Thymus (tissue), 11 donors: ENCODE results near the gene GPR183. TPM values are rescaled to one million over a fixed set of nuclear protein-coding genes. Genes with fewer than 3 reads are reported as not detected.

ENCODE experiments used
- DNase-seq, 9 donors: peaks; one replicate each; pipeline ENCODE4 v3.0.0-alpha.2; 2013; ENCODE audit warnings: low spot score in 9 of 9, low read depth in 6 of 9, missing footprints in 1 of 9
- H3K27ac ChIP-seq, 2 donors: one replicate each; pipeline ENCODE4 v1.5.1; 2013; ENCODE audit warnings: control low read depth in 1 of 2, low read depth in 1 of 2, low read length in 1 of 2, mild to moderate bottlenecking in 1 of 2, moderate library complexity in 1 of 2
- H3K27me3 ChIP-seq, 2 donors: one replicate each; pipeline ENCODE4 v1.5.1; 2013; ENCODE audit warnings: low read length in 1 of 2; ENCODE audit not compliant: control insufficient read depth in 2 of 2, insufficient read depth in 1 of 2
- H3K36me3 ChIP-seq, 2 donors: one replicate each; pipeline ENCODE4 v1.5.1; 2013; ENCODE audit warnings: low read length in 1 of 2, mild to moderate bottlenecking in 1 of 2, moderate library complexity in 1 of 2; ENCODE audit not compliant: control insufficient read depth in 2 of 2, insufficient read depth in 2 of 2
- H3K4me1 ChIP-seq, 2 donors: one replicate each; pipeline ENCODE4 v1.5.1; 2013; ENCODE audit warnings: low read length in 2 of 2; ENCODE audit not compliant: control insufficient read depth in 2 of 2, insufficient read depth in 2 of 2
- H3K4me3 ChIP-seq, 2 donors: one replicate each; pipeline ENCODE4 v1.5.1; 2013; ENCODE audit warnings: low read length in 2 of 2, control low read depth in 1 of 2, mild to moderate bottlenecking in 1 of 2
- H3K9me3 ChIP-seq, 2 donors: one replicate each; pipeline ENCODE4 v1.5.1; 2013; ENCODE audit warnings: low read length in 1 of 2, mild to moderate bottlenecking in 1 of 2; ENCODE audit not compliant: control insufficient read depth in 2 of 2, insufficient read depth in 1 of 2
- WGBS: extraction: QIAGEN DNeasy Blood & Tissue Kit; methylation state at CpG from one replicate; pipeline ENCODE4 v1.1.7; 2013; 5-methylcytosine and 5-hydroxymethylcytosine counted together
- polyA plus RNA-seq: library from polyadenylated mRNA; stranded (reverse); fragments of 200-250 nt; gene quantifications from one replicate; pipeline ENCODE4 v1.2.3, GENCODE V29; 2013
- total RNA-seq: library from RNA; stranded (reverse); fragments of 120-200 nt; gene quantifications from one replicate; pipeline ENCODE4 v1.2.4, GENCODE V29; 2013
- donor health status: healthy.

Gene GPR183
- total and polyA plus RNA-seq, 2 donors: 32.4 to 33.0 TPM

DNA sequence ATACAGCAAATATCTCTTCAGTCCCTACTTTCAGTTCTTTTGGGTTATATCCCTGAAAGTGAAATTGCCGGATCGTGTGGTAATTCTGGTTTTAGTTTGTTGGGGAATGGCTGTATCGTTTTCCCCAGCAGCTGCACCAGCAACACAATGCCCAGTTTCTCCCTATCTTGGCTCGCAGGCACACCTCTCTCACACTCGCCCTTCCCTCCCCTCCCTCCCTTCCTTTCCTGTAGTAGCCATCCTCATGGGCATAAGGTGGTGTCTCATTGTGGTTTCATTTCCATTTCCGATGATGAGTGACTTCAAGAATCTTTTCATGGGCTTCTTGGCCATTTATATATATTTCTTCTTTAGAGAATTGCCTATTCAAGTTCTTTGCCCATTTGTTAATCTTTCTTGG is 40.4 kb downstream of the GPR183 start:
- 95% methylated on average over 6 of the region's 6 CpGs for WGBS
- peaks cover 0 to 10% of the 10 kb centered on the region in 2 donors for H3K4me1 ChIP-seq
- peaks cover 0 to 15% of the 10 kb centered on the region in 2 donors for H3K36me3 ChIP-seq
- no peak overlapping the region for H3K4me3 ChIP-seq
- H3K27me3 ChIP-seq: no peaks in the 10 kb centered on the region
- DNase-seq: no peak
- no peaks in the 10 kb centered on the region for H3K9me3 ChIP-seq
- H3K27ac ChIP-seq: no peak overlapping the region

DNA sequence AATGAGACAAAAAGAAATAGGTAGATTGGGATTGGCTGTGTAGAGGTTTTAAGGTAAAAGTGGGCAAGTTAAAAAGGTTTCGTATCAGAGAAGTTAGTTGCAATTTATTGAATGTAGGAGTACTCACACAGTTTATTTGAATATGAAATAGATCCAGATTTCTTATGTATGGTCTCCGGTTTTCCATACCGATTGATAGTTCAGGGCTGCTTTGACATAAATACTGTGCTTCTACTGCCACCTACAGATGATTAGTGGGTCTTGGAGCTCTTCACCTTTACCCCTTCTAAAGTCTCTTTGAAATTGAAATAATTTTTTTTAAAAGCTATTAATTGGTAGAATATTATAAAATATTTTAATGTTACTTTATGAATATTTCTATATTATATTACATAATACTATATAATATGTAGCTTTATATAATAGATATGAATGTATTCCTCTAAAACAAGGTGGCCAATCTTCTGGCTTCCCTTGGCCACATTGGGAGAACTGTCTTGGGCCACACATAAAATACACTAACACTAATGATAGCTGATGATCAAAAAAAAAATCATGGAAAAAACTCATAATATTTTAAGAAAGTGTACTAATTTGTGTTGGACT is 41.3 kb downstream of the GPR183 start:
- H3K27me3 ChIP-seq: no peaks in the 10 kb centered on the region
- 53% methylated on average over 3 of the region's 3 CpGs for WGBS
- peaks cover 0 to 9% of the 10 kb centered on the region in 2 donors for H3K36me3 ChIP-seq
- peaks cover 0 to 10% of the 10 kb centered on the region in 2 donors for H3K4me1 ChIP-seq
- DNase-seq: peak in 5 of 9 donors; percentile 29 to 74 (median 48)
- no peaks in the 10 kb centered on the region for H3K9me3 ChIP-seq
- no peak overlapping the region for H3K4me3 ChIP-seq
- no peak overlapping the region for H3K27ac ChIP-seq

DNA sequence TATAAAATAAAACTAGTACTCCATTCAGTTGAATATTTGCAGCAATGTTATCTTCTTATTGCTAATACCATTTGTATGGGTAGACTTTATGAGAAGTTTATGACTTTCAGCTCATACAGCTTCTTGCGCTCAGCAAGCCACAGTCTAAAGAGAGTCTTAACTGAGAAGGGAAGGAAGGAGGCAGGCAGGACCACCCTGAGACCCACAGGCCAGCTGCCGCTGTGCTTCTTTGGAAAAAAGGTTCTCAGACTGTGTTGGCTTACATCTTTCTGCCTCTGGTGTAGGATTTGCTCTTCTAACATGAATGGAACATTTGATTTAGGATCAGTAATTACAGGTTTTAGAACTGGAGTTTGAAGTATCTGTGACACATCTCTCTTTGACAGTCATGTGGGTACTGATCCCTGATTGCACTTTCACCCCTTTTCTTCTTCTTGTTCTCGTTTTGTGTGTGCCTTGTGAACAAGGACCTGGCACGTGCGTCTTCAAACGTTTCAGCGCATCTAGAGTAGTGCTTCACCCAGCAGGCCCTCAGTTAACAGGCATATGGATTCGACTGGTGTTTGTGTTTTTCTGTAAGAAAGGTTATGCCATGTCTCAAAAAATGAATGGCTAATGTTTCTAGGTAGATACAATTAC is 41.9 kb downstream of the GPR183 start:
- H3K4me1 ChIP-seq: peaks cover 0 to 10% of the 10 kb centered on the region in 2 donors
- WGBS: 89% methylated on average over 8 of the region's 8 CpGs
- H3K36me3 ChIP-seq: peaks cover 0 to 9% of the 10 kb centered on the region in 2 donors
- DNase-seq: no peak
- no peak overlapping the region for H3K27ac ChIP-seq
- no peaks in the 10 kb centered on the region for H3K27me3 ChIP-seq
- H3K9me3 ChIP-seq: no peaks in the 10 kb centered on the region
- no peak overlapping the region for H3K4me3 ChIP-seq

DNA sequence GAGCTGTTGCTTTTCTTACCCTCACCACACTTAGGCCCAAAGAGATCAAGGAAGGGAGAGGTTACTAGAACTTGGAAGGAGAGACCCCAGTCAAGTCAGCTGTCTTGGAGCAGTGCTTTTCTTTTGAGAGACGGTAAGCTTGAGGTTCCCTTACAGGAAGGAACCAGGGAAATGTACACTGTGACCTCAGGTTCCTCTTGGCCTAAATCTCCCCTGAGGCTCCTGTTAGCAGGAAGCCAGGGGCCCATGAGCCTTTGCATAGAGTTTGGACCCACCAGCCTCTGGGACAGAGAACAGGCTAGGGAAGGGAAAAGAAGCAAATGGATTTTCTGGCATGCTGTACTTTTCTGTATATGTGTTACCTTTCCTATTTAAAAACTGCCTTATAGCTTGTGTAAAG is 43.1 kb downstream of the GPR183 start:
- Histone ChIP-seq H3K36me3 (peaks cover 7 to 17% of the 10 kb centered on the region in 2 donors), H3K4me3 (no peak overlapping the region), H3K4me1 (peaks cover 2 to 15% of the 10 kb centered on the region in 2 donors), H3K27me3 (no peaks in the 10 kb centered on the region), H3K27ac (no peak overlapping the region), H3K9me3 (no peaks in the 10 kb centered on the region)
- DNase-seq: no peak
- WGBS: 21% methylated on average over 1 of the region's 1 CpG

DNA sequence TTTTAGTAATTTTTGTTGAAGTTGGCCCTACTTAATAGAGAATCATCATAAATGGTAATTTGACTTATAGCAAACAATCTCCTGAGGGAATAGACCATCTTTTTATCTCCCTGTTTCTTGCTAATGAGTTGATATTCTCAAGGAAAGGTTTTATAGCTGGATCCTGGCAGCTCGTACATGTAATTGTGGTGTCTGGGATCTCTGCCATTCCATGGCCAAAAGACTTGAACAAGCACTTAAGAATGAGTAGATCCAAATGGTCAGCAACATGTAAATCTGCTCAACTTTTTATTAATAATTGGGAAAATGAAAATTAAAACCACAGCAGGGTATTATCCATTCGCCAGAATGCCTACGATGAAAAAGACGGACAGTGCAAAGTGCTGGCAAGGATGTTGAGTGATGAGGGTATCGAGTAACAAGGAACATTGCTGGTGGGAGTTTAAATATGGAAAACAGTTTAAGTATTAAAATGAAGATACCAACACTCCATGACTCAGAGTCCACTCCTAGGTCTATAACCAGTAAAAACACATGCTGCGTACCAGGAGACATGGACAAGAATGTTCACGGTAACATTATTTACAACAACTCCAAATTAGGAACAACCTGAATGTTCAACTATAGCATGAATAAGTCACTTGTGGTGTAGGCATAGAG is 43.9 kb downstream of the GPR183 start:
- WGBS: 97% methylated on average over 7 of the region's 7 CpGs
- no peaks in the 10 kb centered on the region for H3K9me3 ChIP-seq
- H3K36me3 ChIP-seq: peaks cover 7 to 17% of the 10 kb centered on the region in 2 donors
- no peak for DNase-seq
- H3K27me3 ChIP-seq: no peaks in the 10 kb centered on the region
- H3K4me1 ChIP-seq: peaks cover 2 to 15% of the 10 kb centered on the region in 2 donors
- H3K27ac ChIP-seq: no peak overlapping the region
- no peak overlapping the region for H3K4me3 ChIP-seq

DNA sequence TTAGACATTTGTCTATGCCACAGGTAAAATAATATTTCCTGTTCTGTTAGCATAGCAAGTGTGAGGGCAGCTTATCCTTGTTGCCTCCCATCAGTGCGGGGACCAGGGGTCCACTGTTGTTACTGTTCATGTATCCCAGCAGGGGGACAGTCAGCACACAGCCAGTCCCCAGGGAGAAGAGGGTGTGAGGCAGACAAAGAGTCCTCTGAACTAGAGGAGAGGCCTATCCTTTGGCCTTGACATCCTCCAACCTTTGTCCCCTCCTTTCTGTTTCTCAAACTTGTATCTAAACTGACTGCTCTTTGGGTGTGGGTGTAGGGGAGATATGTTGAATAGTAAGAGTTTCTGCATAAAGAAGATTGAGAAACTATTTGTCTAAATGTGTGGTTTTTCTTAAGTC is 46.1 kb downstream of the GPR183 start:
- 100% methylated on average over 1 of the region's 1 CpG for WGBS
- peaks cover 7 to 14% of the 10 kb centered on the region in 2 donors for H3K36me3 ChIP-seq
- no peak for DNase-seq
- H3K27me3 ChIP-seq: no peaks in the 10 kb centered on the region
- H3K4me1 ChIP-seq: peaks cover 2 to 20% of the 10 kb centered on the region in 2 donors
- H3K9me3 ChIP-seq: no peaks in the 10 kb centered on the region
- no peak overlapping the region for H3K4me3 ChIP-seq
- H3K27ac ChIP-seq: no peak overlapping the region

DNA sequence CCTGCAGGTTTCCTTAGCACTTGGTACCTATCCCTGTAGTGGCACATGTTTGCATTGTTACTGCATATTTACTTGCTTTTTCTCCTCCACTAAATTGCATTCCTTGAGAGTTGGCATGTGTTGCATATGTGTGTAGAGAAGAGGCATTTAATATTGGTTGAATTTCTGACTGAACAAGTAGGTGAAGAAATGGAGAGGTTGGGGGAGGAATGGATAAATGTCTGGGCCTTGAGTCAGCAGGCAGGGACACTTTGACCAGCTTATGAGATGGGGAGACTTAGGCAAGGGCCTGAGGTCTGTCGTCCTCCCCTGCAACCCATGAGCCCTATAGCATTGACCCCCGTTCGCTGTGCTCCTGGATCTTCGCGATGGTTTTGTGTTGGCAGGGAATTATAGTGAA is 47.0 kb downstream of the GPR183 start:
- peak overlapping the region in 1 of 2 donors; percentile 15 for H3K27ac ChIP-seq
- H3K9me3 ChIP-seq: no peaks in the 10 kb centered on the region
- H3K27me3 ChIP-seq: no peaks in the 10 kb centered on the region
- H3K4me3 ChIP-seq: no peak overlapping the region
- WGBS: 97% methylated on average over 5 of the region's 5 CpGs
- DNase-seq: no peak
- peaks cover 2 to 20% of the 10 kb centered on the region in 2 donors for H3K4me1 ChIP-seq
- H3K36me3 ChIP-seq: peaks cover 10 to 18% of the 10 kb centered on the region in 2 donors

DNA sequence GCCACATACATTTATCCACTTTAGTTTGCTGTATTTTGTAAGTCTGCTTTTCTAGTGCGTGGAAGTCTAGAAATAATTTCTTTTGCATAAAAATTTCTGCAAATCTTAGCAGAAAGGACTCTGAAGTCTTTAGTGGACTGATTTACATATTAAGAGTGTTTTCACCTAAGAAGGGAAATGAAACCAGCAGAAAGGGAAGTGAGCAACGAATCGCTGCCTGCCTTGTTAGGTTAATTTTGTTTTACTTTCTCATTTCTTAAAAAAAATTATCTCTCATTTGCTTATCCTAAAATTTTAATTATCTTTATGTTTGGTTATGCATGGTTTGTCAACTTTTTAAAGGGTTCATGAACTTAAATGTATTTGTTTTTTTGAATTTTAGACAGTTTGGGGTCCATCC is 48.3 kb downstream of the GPR183 start:
- H3K4me1 ChIP-seq: peaks cover 2 to 13% of the 10 kb centered on the region in 2 donors
- no peaks in the 10 kb centered on the region for H3K9me3 ChIP-seq
- WGBS: 11% methylated on average over 3 of the region's 3 CpGs
- H3K27ac ChIP-seq: peak overlapping the region in 1 of 2 donors; percentile 88
- no peak overlapping the region for H3K4me3 ChIP-seq
- H3K36me3 ChIP-seq: peaks cover 16 to 22% of the 10 kb centered on the region in 2 donors
- H3K27me3 ChIP-seq: no peaks in the 10 kb centered on the region
- DNase-seq: peak in 3 of 9 donors; percentile 36 to 75 (median 39)

DNA sequence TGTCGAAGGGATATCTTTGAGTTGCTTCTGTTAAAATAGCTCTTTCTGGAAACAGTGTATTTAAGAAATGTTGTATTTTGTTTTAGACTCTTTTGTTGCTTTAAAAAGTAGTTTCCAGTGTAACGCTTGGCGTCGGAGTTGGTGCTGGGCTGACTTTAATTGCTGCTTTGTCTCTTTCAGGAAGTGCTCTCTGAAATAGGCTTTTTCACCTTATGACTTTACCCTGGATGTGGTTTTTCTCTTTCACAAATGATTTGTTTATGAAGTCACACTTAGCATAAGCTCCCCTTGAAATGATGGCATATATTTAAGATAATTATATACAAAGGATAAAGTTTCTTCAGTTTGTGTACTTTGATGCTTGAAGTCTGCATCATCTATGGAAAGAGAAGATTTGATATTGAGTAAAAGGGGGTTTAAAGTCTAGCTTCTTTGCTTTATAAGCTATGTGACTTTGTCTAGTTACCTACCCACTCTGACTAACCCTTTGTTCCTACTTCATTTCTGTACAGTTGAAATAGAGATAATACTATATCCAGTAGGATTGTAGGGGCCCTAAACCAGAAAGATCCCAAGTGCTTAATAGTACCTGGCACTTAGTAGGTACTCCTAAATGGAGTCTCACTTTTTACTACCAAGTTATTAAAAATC is 48.9 kb downstream of the GPR183 start, which contains the start of gene GPR18:
TSS of gene GPR18 (minus strand) at position 170 of the 651 bp plus-strand sequence. CDS start 2,507 bp downstream, outside the sequence.
- peak within 1 kb of the TSS; percentile 34 to 36 for H3K4me3 ChIP-seq
- H3K27ac ChIP-seq: peak within 1 kb of the TSS; percentile 83 to 88

More for the DNA sequence above, 48.9 kb downstream of the GPR183 start, which contains the start of gene GPR18:
- Histone ChIP-seq H3K27me3 (no peaks in the 10 kb centered on the region), H3K9me3 (no peaks in the 10 kb centered on the region), H3K36me3 (peaks cover 16 to 22% of the 10 kb centered on the region in 2 donors), H3K4me1 (peaks cover 2 to 11% of the 10 kb centered on the region in 2 donors)
- 13% methylated on average over 4 of the region's 4 CpGs for WGBS
- DNase-seq: peak in 6 of 9 donors; percentile 38 to 84 (median 58)
